Kidney epithelial cell (primary cell): ENCODE results near the gene APLP1. TPM values are rescaled to one million over a fixed set of nuclear protein-coding genes. Genes with fewer than 3 reads are reported as not detected.

Experiments
- DNase-seq: peaks from one replicate; pipeline ENCODE4 v3.0.0-alpha.2; 2010; ENCODE audit warnings: low read depth
- H3K27me3 ChIP-seq: 2 replicates; pipeline ENCODE4 v1.6.0; 2011; ENCODE audit warnings: low read length; ENCODE audit not compliant: control insufficient read depth, insufficient read depth
- H3K36me3 ChIP-seq: 2 replicates; pipeline ENCODE4 v1.5.1; 2011; ENCODE audit warnings: low read length; ENCODE audit not compliant: control insufficient read depth, insufficient read depth
- H3K4me3 ChIP-seq: 2 replicates; pipeline ENCODE4 v1.5.1; 2011; ENCODE audit warnings: low read depth, mild to moderate bottlenecking, control low read depth, low read length
- CTCF ChIP-seq: IDR thresholded peaks from 2 replicates; pipeline ENCODE4 v1.5.1; 2011; ENCODE audit warnings: mild to moderate bottlenecking, moderate library complexity, low read length, control low read depth, inconsistent platforms; ENCODE audit not compliant: insufficient read depth, poor library complexity, severe bottlenecking
- total RNA-seq: library from RNA; depleted of rRNA; stranded (reverse); fragments of >200 nt; gene quantifications from 2 replicates; pipeline ENCODE4 v1.2.3, GENCODE V29; 2015

The APLP1 gene
- total RNA-seq, 1 donor from 2014 or later = 9.3 TPM

DNA sequence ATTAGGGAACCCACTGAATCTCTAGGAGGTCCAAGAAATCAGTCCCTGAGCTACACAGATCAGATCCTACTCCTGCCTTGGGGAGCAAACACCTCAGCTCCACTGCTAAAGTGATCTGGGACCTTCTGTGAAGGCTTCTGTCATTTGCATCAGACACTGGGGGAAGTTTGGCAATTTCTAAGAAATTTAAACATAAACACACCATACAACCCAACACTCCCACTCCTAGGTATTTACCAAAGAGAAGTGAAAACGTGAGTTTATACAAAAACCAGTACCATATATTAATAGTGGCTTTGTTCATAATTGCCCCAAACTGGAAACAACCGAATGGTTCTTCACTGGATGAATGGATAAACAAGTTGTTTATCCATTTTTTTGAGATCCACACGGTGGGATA lies 47.1 kb downstream of the APLP1 start:
- DNase-seq = no peak
- no peak for TF ChIP-seq CTCF
- Histone ChIP-seq H3K36me3 (no peaks in the 10 kb centered on the region), H3K4me3 (no peak overlapping the region), H3K27me3 (no peaks in the 10 kb centered on the region)

GRCh38 chr19:35919306-35919705 lies 50.9 kb downstream of the APLP1 start:
- TF ChIP-seq CTCF = no peak
- no peak overlapping the region for H3K4me3 ChIP-seq
- H3K36me3 ChIP-seq = no peaks in the 10 kb centered on the region
- no peak for DNase-seq
- no peaks in the 10 kb centered on the region for H3K27me3 ChIP-seq

DNA sequence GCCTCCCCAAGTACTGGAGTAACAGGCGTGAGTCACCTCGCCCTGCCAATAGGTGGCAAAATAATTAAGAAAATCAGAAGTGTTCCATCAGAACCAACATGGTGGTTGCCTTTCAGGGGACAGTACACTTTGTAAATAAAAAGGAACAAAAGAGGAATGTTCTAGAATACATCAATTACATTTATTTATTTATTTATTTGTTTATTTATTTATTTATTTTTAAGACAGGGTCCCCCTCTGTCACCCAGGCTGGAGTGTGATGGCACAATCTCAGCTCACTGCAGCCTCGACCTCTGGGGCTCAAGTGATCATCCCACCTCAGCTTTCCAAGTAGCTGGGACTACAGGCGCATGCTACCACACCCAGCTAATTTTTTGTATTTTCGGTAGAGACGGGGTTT lies 52.6 kb downstream of the APLP1 start:
- TF ChIP-seq CTCF = no peak
- H3K4me3 ChIP-seq = no peak overlapping the region
- DNase-seq = no peak
- no peaks in the 10 kb centered on the region for H3K36me3 ChIP-seq
- H3K27me3 ChIP-seq = peaks cover 2% of the 10 kb centered on the region

- Histone ChIP-seq H3K27me3 (peaks cover 4% of the 10 kb centered on the region), H3K36me3 (no peaks in the 10 kb centered on the region), H3K4me3 (no peak overlapping the region)
- DNase-seq = no peak
- no peak for TF ChIP-seq CTCF
These were observed 57.1 kb downstream of the APLP1 start for GRCh38 chr19:35925501-35925900.

- Histone ChIP-seq H3K36me3 (no peaks in the 10 kb centered on the region), H3K27me3 (peaks cover 4% of the 10 kb centered on the region), H3K4me3 (no peak overlapping the region)
- no peak for DNase-seq
- no peak for TF ChIP-seq CTCF
These were observed 60.1 kb downstream of the APLP1 start for GRCh38 chr19:35928507-35928906.

Other genes starting within 250 kb of the APLP1 start
- gene RBM42, start 239.5 kb upstream of the APLP1 start, total RNA-seq = 115 and 121 TPM in 2 replicates
- gene ETV2, start 226.8 kb upstream of the APLP1 start, total RNA-seq = not detected in 2 replicates
- 347 and 569 TPM in 2 replicates for gene COX6B1, start 220.3 kb upstream of the APLP1 start, total RNA-seq
- not detected in 2 replicates for gene UPK1A, start 202.1 kb upstream of the APLP1 start, total RNA-seq
- gene ZBTB32, start 164.0 kb upstream of the APLP1 start, total RNA-seq = not detected in 2 replicates
- gene KMT2B, start 150.6 kb upstream of the APLP1 start, total RNA-seq = 18.4 and 31.8 TPM in 2 replicates
- 1.9 and 8.8 TPM in 2 replicates for gene IGFLR1, start 126.1 kb upstream of the APLP1 start, total RNA-seq
- 15.5 and 17.6 TPM in 2 replicates for gene U2AF1L4, start 123.2 kb upstream of the APLP1 start, total RNA-seq
- gene PSENEN, start 122.9 kb upstream of the APLP1 start, total RNA-seq = 46.8 and 59.7 TPM in 2 replicates
- gene LIN37, start 120.0 kb upstream of the APLP1 start, total RNA-seq = 15.1 and 22.0 TPM in 2 replicates
- 0.17 and 0.82 TPM in 2 replicates for gene HSPB6, start 111.5 kb upstream of the APLP1 start, total RNA-seq
- gene PROSER3, start 110.4 kb upstream of the APLP1 start, total RNA-seq = 6.1 and 13.0 TPM in 2 replicates
- 2.8 and 3.5 TPM in 2 replicates for gene ARHGAP33, start 93.0 kb upstream of the APLP1 start, total RNA-seq
- gene PRODH2, start 55.7 kb upstream of the APLP1 start, total RNA-seq = not detected in 2 replicates
- gene NPHS1, start 16.1 kb upstream of the APLP1 start, total RNA-seq = 0.68 and 0.92 TPM in 2 replicates
- gene KIRREL2, start 11.7 kb upstream of the APLP1 start, total RNA-seq = 0.50 and 1.0 TPM in 2 replicates
- gene NFKBID, start 32.0 kb downstream of the APLP1 start, total RNA-seq = 6.1 and 6.2 TPM in 2 replicates
- gene HCST, start 34.0 kb downstream of the APLP1 start, total RNA-seq = not detected in 2 replicates
- gene TYROBP, start 39.7 kb downstream of the APLP1 start, total RNA-seq = 1.1 TPM in 1 of 2 replicates, not detected in the other
- 14.4 and 24.8 TPM in 2 replicates for gene LRFN3, start 67.8 kb downstream of the APLP1 start, total RNA-seq
- gene SDHAF1, start 126.6 kb downstream of the APLP1 start, total RNA-seq = 47.4 and 49.5 TPM in 2 replicates
- 8.6 and 11.5 TPM in 2 replicates for gene SYNE4, start 140.2 kb downstream of the APLP1 start, total RNA-seq
- 17.5 and 22.4 TPM in 2 replicates for gene ALKBH6, start 145.6 kb downstream of the APLP1 start, total RNA-seq
- gene CLIP3, start 164.3 kb downstream of the APLP1 start, total RNA-seq = 4.6 and 4.7 TPM in 2 replicates
- gene THAP8, start 185.7 kb downstream of the APLP1 start, total RNA-seq = 12.0 and 16.3 TPM in 2 replicates
- gene WDR62, start 186.3 kb downstream of the APLP1 start, total RNA-seq = 1.8 and 2.8 TPM in 2 replicates
- gene OVOL3, start 242.6 kb downstream of the APLP1 start, total RNA-seq = not detected in 2 replicates
- 58.5 and 82.6 TPM in 2 replicates for gene POLR2I, start 246.3 kb downstream of the APLP1 start, total RNA-seq
- gene TBCB, start 246.9 kb downstream of the APLP1 start, total RNA-seq = 337 and 371 TPM in 2 replicates